GM12878 (cell line): Measurements from ENCODE around the gene MRPL30. TPM values are rescaled to one million over a fixed set of nuclear protein-coding genes. Genes with fewer than 3 reads are reported as not detected.

Experiments
- ATAC-seq: fragments of 200-7000 bp; cut with Tn5 transposase; 3 replicates; pipeline ENCODE4 v1.9.1; 2020; ENCODE audit warnings: mild to moderate bottlenecking, moderate library complexity
- BruUV-seq: library from RNA; stranded (reverse); fragments of 400-500 nt; replicated peaks from 2 replicates; lab custom pipeline; 2021; lab: Mats Ljungman, UMichigan
- CTCF ChIA-PET: fragments of 300-600 bp; sonication (Branson Sonifier 250); formaldehyde crosslinking; extraction: SDS; loops from one replicate; lab custom pipeline; 2021; ENCODE audit warnings: inconsistent platforms; lab: Yijun Ruan, JAX
- POLR2A ChIA-PET: fragments of 350-600 bp; formaldehyde crosslinking; extraction: SDS; loops from one replicate; lab custom pipeline; 2021; ENCODE audit warnings: inconsistent platforms; lab: Charles Lee
- RAD21 ChIA-PET: fragments of 300-600 bp; sonication (Branson Sonifier 250); formaldehyde crosslinking; loops from one replicate; lab custom pipeline; 2023; ENCODE audit warnings: antibody characterized with exemption; ENCODE audit not compliant: unreplicated experiment; lab: Charles Lee
- SMC1A ChIA-PET: fragments of 300-600 bp; sonication (Branson Sonifier 250); formaldehyde crosslinking; loops from one replicate; lab custom pipeline; 2023; ENCODE audit not compliant: unreplicated experiment, uncharacterized antibody; lab: Charles Lee
- DNase-seq: peaks from one replicate; pipeline ENCODE4 v3.0.0-alpha.2; 2011; ENCODE audit warnings: low read depth, low spot score
- FAIRE-seq: peaks from 3 replicates; lab custom pipeline; 2011; peaks lifted over from hg19 to GRCh38; lab: Jason Lieb, UNC
- H2AFZ ChIP-seq: 2 replicates; pipeline ENCODE4 v1.6.0; 2011; ENCODE audit warnings: low read depth, low read length, control low read depth; ENCODE audit not compliant: control insufficient read depth
- H3K27ac ChIP-seq: 2 replicates; pipeline ENCODE4 v1.5.1; 2011; ENCODE audit warnings: control low read depth; ENCODE audit not compliant: control insufficient read depth, insufficient read depth
- H3K27me3 ChIP-seq, 2 experiments: replicated peaks in 1 of 2; 2 replicates each; pipeline versions ENCODE4 v1.6.0 to v1.6.1; 2011; ENCODE audit warnings: low read length in 1 of 2; ENCODE audit not compliant: control insufficient read depth in 2 of 2, insufficient read depth in 2 of 2
- H3K36me3 ChIP-seq, 2 experiments: 2 replicates each; pipeline ENCODE4 v1.5.1; 2011; ENCODE audit warnings: low read length in 1 of 2; ENCODE audit not compliant: control insufficient read depth in 2 of 2, insufficient read depth in 2 of 2
- H3K4me1 ChIP-seq: 2 replicates; pipeline ENCODE4 v1.6.1; 2011; ENCODE audit warnings: mild to moderate bottlenecking, low read length, moderate library complexity, mixed read lengths; ENCODE audit not compliant: control insufficient read depth, insufficient read depth
- H3K4me2 ChIP-seq: 2 replicates; pipeline ENCODE4 v1.6.0; 2011; ENCODE audit warnings: control low read depth; ENCODE audit not compliant: control insufficient read depth, insufficient read depth
- H3K4me3 ChIP-seq: fragments of 200-600 bp; sonication (generic); 2 replicates; pipeline ENCODE4 v1.5.1; 2016
- H3K79me2 ChIP-seq: 2 replicates; pipeline ENCODE4 v1.6.0; 2011; ENCODE audit warnings: low read length; ENCODE audit not compliant: control insufficient read depth, insufficient read depth
- H3K9ac ChIP-seq: 2 replicates; pipeline ENCODE4 v1.8.0; 2011; ENCODE audit warnings: low read length, control low read depth, mixed read lengths; ENCODE audit not compliant: control insufficient read depth, insufficient read depth
- H3K9me3 ChIP-seq: replicated peaks from 3 replicates; pipeline ENCODE4 v1.5.1; 2011; ENCODE audit warnings: mild to moderate bottlenecking, low read length; ENCODE audit not compliant: control insufficient read depth, insufficient read depth
- H4K20me1 ChIP-seq: 2 replicates; pipeline ENCODE4 v1.6.0; 2011; ENCODE audit not compliant: control insufficient read depth, insufficient read depth
- BRCA1 ChIP-seq: IDR thresholded peaks from 2 replicates; pipeline ENCODE4 v1.6.1; 2011; ENCODE audit warnings: low read depth, low read length, improper control_type of control experiment
- E2F8 ChIP-seq: fragments of 450-650 bp; IDR thresholded peaks from 2 replicates; pipeline ENCODE4 v1.6.1; 2018; ENCODE audit warnings: mild to moderate bottlenecking, low read depth, moderate library complexity; ENCODE audit not compliant: partially characterized antibody
- ELK1 ChIP-seq: IDR thresholded peaks from 2 replicates; pipeline ENCODE4 v1.6.1; 2012; ENCODE audit warnings: low read depth, low read length, improper control_type of control experiment
- LARP7 ChIP-seq: fragments of 450-650 bp; IDR thresholded peaks from 2 replicates; pipeline ENCODE4 v1.6.1; 2017; ENCODE audit warnings: mild to moderate bottlenecking
- MXI1 ChIP-seq: fragments of 150-350 bp; IDR thresholded peaks from 2 replicates; pipeline ENCODE4 v1.6.1; 2011; ENCODE audit warnings: low read depth, mild to moderate bottlenecking, inconsistent platforms, low read length, improper control_type of control experiment
- NFIC ChIP-seq: IDR thresholded peaks from 2 replicates; pipeline ENCODE4 v1.6.1; 2012; ENCODE audit warnings: low read depth, mild to moderate bottlenecking, inconsistent platforms, low read length, moderate library complexity
- NR2C2 ChIP-seq: IDR thresholded peaks from 2 replicates; pipeline ENCODE4 v1.6.1; 2011; ENCODE audit warnings: borderline replicate concordance, low read depth; ENCODE audit not compliant: control insufficient read depth, insufficient read length
- POLR2A ChIP-seq: IDR thresholded peaks from 2 replicates; pipeline ENCODE4 v1.6.1; 2011; ENCODE audit warnings: low read depth, mild to moderate bottlenecking, low read length
- YBX1 ChIP-seq: fragments of 450-650 bp; IDR thresholded peaks from 2 replicates; pipeline ENCODE4 v1.6.1; 2016; ENCODE audit warnings: antibody characterized with exemption
- ZNF24 ChIP-seq: fragments of 450-650 bp; IDR thresholded peaks from 2 replicates; pipeline ENCODE4 v1.6.1; 2017; ENCODE audit warnings: antibody characterized with exemption, mild to moderate bottlenecking
- WGBS: methylation state at CpG from one replicate; pipeline ENCODE4 v1.1.6; 2016; ENCODE audit warnings: low lambda C conversion rate; ENCODE audit not compliant: insufficient replicate concordance, insufficient coverage; ENCODE audit errors: missing lambda C conversion rate; 5-methylcytosine and 5-hydroxymethylcytosine counted together
- in situ Hi-C: fragments of 300-500 bp; cut with MboI; formaldehyde crosslinking; loops from 9 replicates; pipeline ENCODE4 v1.14.3; 2018; ENCODE audit warnings: mixed read lengths
- intact Hi-C: fragments of 100-400 bp; cut with micrococcal nuclease; formaldehyde crosslinking; loops from one replicate; pipeline ENCODE4 v1.14.2; 2022; ENCODE audit not compliant: unreplicated experiment
- polyA plus RNA-seq, 11 experiments: library from polyadenylated mRNA; depleted of rRNA in 4 of 11; unstranded in 6 of 11; stranded (reverse) in 5 of 11; fragments of >200 nt; fragmentation: Nextera tagmentation in 4 of 11; fragmentation: Illumina TruSeq in 1 of 11; extraction: Ambion mirVana in 4 of 11; extraction: Trizol in 1 of 11; gene quantifications; 1 replicate in 1 of 11; 2 replicates in 10 of 11; pipeline versions ENCODE4 v1.2.1 to v1.2.3, GENCODE V29; 2011 to 2016; ENCODE audit warnings: inconsistent platforms in 2 of 11, missing spikeins in 2 of 11, low read depth in 1 of 11
- total RNA-seq, 4 experiments: library from RNA; depleted of rRNA in 3 of 4; stranded (reverse); fragments of >200 nt in 3 of 4; fragmentation: Illumina TruSeq in 1 of 4; extraction: Trizol in 1 of 4; gene quantifications; 2 replicates each; pipeline versions ENCODE4 v1.2.1 to v1.2.3, GENCODE V29; 2013 to 2021
- TF ChIP-seq, protein P1 (sequence below): fragments of 450-650 bp; IDR thresholded peaks from 2 replicates; pipeline ENCODE4 v1.6.1; 2014; ENCODE audit warnings: mild to moderate bottlenecking
- TF ChIP-seq, protein P2 (sequence below): fragments of 450-650 bp; IDR thresholded peaks from 2 replicates; pipeline ENCODE4 v1.6.1; 2017; ENCODE audit warnings: mild to moderate bottlenecking, moderate library complexity
- TF ChIP-seq, protein P3 (sequence below): IDR thresholded peaks from 2 replicates; pipeline ENCODE4 v1.6.1; 2011; ENCODE audit warnings: borderline replicate concordance, low read depth, mild to moderate bottlenecking, moderate library complexity, low read length; ENCODE audit not compliant: insufficient read depth, poor library complexity, severe bottlenecking

Gene MRPL30
- total and polyA plus RNA-seq, 10 of the 15 experiments (the other 5 are each of a cell fraction or from before 2014, with no cell fraction given), result 33.6 to 63.3 (median 40.1) TPM

- H3K9ac ChIP-seq, result no peak overlapping the region
- ChIA-PET POLR2A (no interaction called here), CTCF (no interaction called here), RAD21 (no interaction called here), SMC1A (no interaction called here)
- H3K4me2 ChIP-seq, result no peak overlapping the region
- H4K20me1 ChIP-seq, result no peaks in the 10 kb centered on the region
- DNase-seq (no peak), FAIRE-seq (no peak), ATAC-seq (no peak)
- no peaks in the 10 kb centered on the region for H3K79me2 ChIP-seq
- in situ Hi-C loops, result no loop called here
- H3K27me3 ChIP-seq, result no peaks in the 10 kb centered on the region
- H3K9me3 ChIP-seq, result no peaks in the 10 kb centered on the region
- H3K4me1 ChIP-seq, result no peaks in the 10 kb centered on the region
- no peak overlapping the region for H3K27ac ChIP-seq
- no TSS peak for BruUV-seq
- no peaks in the 10 kb centered on the region for H3K36me3 ChIP-seq
- WGBS, result 100% methylated on average over 5 of the region's 5 CpGs
- intact Hi-C loops, result no loop called here
- H2AFZ ChIP-seq, result no peak overlapping the region
- no peak overlapping the region for H3K4me3 ChIP-seq
- TF ChIP-seq, protein P1, sequence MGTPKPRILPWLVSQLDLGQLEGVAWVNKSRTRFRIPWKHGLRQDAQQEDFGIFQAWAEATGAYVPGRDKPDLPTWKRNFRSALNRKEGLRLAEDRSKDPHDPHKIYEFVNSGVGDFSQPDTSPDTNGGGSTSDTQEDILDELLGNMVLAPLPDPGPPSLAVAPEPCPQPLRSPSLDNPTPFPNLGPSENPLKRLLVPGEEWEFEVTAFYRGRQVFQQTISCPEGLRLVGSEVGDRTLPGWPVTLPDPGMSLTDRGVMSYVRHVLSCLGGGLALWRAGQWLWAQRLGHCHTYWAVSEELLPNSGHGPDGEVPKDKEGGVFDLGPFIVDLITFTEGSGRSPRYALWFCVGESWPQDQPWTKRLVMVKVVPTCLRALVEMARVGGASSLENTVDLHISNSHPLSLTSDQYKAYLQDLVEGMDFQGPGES, result no peak
- no peak for TF ChIP-seq POLR2A
- no peak for TF ChIP-seq E2F8
- TF ChIP-seq ELK1, result no peak
- TF ChIP-seq ZNF24, result no peak
- no peak for TF ChIP-seq LARP7
- TF ChIP-seq, protein P2, sequence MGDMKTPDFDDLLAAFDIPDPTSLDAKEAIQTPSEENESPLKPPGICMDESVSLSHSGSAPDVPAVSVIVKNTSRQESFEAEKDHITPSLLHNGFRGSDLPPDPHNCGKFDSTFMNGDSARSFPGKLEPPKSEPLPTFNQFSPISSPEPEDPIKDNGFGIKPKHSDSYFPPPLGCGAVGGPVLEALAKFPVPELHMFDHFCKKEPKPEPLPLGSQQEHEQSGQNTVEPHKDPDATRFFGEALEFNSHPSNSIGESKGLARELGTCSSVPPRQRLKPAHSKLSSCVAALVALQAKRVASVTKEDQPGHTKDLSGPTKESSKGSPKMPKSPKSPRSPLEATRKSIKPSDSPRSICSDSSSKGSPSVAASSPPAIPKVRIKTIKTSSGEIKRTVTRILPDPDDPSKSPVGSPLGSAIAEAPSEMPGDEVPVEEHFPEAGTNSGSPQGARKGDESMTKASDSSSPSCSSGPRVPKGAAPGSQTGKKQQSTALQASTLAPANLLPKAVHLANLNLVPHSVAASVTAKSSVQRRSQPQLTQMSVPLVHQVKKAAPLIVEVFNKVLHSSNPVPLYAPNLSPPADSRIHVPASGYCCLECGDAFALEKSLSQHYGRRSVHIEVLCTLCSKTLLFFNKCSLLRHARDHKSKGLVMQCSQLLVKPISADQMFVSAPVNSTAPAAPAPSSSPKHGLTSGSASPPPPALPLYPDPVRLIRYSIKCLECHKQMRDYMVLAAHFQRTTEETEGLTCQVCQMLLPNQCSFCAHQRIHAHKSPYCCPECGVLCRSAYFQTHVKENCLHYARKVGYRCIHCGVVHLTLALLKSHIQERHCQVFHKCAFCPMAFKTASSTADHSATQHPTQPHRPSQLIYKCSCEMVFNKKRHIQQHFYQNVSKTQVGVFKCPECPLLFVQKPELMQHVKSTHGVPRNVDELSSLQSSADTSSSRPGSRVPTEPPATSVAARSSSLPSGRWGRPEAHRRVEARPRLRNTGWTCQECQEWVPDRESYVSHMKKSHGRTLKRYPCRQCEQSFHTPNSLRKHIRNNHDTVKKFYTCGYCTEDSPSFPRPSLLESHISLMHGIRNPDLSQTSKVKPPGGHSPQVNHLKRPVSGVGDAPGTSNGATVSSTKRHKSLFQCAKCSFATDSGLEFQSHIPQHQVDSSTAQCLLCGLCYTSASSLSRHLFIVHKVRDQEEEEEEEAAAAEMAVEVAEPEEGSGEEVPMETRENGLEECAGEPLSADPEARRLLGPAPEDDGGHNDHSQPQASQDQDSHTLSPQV, result no peak
- no peak for TF ChIP-seq NFIC
- TF ChIP-seq BRCA1, result no peak
- TF ChIP-seq MXI1, result no peak
- TF ChIP-seq, protein P3, sequence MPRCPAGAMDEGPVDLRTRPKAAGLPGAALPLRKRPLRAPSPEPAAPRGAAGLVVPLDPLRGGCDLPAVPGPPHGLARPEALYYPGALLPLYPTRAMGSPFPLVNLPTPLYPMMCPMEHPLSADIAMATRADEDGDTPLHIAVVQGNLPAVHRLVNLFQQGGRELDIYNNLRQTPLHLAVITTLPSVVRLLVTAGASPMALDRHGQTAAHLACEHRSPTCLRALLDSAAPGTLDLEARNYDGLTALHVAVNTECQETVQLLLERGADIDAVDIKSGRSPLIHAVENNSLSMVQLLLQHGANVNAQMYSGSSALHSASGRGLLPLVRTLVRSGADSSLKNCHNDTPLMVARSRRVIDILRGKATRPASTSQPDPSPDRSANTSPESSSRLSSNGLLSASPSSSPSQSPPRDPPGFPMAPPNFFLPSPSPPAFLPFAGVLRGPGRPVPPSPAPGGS, result no peak
- TF ChIP-seq NR2C2, result no peak
- no peak for TF ChIP-seq YBX1
Measured at GRCh38 chr2:99205491-99205890, 24.5 kb downstream of the MRPL30 start.
